NCI-H345 treated with DMSO at 0.1 percent for 48 hours (cell line): ENCODE data around the gene USP40.

Experiments used
- DNase-seq: peaks from one replicate; lab custom pipeline; 2025; ENCODE audit not compliant: unreplicated experiment; lab: John Stamatoyannopoulos, UW

USP40 gene

DNA sequence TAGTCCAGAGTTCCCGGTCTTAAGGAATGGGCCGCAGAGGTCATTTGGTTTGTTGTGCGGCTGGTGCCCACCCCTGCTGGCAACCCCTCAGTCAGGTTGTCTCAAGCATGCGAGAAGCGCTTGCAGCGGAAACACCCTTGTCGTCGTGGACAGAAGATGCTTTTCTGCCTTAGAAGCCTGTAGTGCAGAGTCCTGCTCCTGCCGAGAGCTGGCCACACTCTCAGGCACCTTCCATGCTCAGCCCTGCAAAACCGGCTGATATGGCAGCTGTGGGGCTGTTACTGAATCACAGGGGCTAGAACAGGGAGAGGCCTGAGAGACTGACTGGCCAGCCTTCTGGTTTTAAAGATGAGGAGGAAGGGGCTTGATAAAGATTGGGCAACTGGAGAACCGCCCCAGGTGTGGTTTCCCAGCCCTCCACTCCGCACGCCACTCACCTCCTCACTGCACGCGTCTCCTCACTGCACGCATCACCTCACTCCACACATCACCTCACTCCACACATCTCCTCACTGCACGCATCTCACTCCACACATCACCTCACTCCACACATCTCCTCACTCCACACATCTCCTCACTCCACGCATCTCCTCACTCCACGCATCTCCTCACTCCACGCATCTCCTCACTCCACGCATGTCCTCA, 103.6 kb downstream of the USP40 start:
- DNase-seq: no peak

DNA sequence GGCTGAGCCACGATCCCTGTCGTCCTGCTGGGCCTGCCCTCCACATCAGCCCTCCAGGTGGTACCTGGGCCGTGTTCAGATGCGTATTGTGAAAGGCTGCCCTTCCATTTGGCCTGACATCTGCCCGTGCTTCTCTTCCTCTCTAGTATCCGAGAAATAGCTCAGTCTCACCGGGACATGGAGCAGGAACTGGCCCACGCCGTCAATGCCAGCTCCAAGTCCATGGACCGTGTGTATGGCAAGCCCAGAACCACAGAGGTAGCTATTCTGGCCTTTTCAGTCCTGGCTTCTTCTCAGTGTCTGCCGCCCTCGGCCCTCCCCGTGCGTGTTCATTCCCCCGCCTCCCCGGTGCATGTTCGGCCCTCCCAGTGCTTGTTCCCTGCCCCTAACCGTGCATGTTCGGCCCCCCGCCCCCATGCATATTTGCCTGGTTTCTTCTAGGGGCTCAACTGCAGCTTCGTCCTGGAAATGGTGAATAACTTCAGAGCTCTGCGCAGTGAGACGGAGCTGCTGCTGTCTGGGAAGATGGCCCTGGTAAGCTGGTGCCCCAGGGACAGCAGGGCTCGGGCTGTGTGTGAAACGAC, 104.3 kb downstream of the USP40 start:
- no peak for DNase-seq

DNA sequence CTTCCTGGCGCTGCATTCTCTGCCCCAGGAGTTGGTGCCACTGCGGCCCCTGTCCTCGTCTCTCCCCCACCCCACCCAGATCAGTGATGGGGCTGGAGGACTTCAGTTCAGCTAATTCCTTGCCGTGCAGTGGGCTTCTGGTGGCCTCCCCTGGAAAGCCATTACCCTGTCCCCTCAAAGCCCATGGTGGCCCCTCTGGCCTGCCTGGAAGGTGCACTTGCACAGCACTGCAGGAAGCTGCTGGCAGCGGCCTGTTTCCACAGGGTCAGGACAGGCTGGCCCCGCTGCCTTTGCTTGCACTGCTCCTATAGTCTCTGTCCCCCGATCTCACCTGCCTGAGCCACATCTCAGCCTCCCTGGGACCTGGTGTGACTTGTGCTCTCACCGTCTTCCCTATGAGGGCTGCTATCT, 105.1 kb downstream of the USP40 start:
- DNase-seq: no peak

DNA sequence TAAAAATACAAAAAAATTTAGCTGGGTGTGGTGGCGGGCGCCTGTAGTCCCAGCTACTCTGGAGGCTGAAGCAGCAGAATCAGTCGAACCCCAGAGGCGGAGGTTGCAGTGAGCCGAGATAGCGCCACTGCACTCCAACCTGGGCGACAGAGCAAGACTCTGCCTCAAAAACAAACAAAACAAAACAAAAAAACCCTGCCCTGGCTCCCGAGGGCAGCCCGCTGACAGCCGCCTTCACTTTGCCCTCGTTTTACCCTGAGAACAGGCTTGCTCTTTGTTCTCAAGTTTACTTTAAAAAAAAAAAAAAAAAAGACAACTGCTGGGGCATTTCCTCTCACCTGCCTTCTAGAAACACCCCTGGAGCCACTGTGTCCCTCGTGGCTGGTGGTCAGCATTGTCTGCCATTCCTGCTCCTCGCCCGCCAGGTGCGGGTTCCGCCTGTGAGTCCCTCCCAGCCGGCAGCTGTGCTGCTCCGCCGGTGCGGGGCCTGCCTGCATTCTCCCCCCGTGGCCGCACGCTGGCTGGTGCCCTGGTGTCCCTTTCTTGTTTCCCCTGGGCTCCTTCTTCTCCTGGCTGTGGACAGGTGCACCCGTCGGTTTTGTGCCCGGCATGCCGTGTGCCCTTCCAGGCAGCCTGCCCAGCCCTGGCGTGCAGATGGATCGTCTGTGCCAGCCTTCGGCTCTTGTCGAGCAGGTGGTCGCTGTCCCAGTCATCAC, 105.7 kb downstream of the USP40 start:
- DNase-seq: peak; percentile 84

DNA sequence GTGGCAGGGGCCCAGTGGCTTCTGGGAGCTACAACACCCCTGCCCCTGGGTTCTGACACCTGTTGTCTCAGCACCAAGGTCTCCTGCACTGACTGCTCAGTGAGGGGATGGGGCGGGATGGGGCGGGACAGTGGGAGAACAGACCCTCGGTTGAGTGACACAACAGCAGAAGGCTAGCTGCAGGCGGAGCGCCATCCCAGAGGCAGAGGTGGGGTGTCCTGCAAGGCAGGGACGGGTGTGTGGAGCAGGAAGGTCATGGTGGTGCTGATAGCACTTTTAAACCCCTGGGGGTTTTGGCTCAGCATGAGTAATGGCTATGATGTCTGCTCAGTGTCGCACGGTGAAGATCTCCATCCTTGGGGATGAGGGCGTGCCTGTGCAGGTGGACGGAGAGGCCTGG, 107.2 kb downstream of the USP40 start:
- no peak for DNase-seq

DNA sequence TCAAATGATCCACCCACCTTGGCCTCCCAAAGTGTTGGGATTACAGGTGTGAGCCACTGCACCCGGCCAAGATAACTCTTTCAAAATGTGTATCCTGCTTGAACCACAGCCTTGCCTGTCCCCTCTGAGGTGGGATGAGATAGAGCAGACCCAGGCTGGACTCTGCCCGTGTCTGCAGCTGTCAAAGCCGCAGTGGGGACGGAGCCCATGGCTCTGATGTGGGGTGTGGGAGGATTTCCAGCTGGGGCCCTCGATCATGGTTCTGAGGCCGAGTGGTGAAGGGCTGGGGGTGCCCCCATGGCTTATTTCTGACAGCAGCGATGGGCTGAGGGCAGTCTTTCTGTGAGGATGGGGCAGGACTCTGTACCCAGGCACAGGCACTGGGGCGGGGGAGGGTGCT, 107.8 kb downstream of the USP40 start:
- DNase-seq: no peak

DNA sequence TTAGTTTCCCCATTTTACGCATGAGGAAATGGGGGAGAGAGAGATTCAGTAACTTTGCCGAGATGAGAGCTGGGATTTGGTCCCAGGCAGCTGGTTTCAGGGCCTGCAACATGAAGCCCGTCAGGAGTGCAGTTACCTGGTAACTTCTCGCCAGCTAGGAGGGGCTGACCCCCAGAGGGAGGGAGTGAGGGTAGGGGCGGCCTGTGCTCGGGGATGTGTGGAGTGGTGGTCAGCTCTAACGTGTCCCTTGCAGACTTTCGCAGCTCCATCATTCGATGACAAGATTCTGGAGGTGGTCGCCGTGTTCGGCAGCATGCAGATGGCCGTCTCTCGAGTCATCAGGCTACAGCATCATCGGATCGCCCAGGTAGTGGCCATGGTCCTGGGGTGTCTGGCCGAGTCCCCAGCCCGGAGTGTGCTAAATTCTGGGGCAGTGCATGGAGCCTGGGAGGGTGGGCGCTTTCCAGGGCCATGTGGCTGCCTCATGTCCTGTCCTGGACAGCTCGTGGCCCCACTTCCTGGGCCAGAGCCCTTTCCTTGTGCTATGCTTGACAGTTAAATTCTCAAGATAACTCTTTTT, 108.5 kb downstream of the USP40 start:
- DNase-seq: no peak

DNA sequence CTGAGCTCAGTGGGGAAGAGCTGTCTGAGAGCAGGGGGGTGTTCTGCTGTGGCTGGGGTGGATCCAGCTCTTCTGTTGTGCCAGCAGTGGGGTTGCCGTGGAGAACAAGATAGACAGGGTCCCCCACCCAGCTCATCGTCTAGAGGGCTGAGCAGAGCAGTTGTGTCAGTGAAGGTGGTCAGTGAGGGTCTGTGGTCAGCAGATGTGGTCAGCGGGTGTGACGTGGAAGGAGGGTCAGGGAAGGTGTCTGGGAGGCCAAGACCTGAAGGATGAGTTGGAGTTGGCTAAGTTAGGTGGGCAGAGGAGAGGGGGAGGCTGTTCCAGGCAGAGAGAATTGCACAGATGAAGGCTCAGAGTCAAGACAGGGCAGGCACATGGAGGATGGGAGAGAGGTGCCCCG, 109.2 kb downstream of the USP40 start:
- no peak for DNase-seq

DNA sequence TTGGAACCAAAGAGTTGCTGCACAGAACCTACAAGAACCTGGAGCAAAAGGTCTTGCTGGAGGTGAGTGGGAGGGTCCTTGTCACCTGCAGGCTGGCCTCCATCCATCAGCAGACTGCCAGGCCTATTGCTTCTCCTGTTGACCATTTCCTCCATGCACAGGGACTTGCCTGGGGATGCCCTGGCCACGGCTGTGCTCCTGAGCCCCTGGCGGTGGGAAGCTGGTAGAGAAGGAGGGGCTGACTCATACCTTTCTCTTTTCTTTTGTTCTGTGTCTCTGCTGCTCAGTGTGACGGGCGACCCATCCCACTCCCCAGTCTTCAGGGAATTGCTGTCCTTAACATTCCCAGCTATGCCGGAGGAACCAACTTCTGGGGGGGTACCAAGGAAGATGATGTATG, 109.6 kb downstream of the USP40 start:
- no peak for DNase-seq

DNA sequence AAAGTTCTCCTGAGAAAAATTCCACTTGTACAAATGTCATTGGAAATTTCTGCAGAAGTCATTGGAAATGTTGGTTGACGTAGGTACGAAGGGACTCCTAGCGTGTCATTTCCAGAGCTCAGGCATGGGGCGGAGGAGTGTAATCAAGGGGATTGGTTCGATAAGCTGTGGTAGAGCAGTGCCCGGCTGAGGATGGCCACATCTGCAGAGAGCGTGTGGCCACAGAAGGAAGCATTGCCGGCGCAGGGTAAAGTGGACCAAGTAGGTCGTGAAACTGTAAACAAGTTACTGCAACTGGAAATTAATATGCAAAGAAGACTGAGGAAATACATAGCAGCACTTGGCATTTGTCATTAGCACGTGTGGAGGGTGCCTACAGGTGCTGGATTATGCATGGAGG, 110.5 kb downstream of the USP40 start:
- DNase-seq: no peak

DNA sequence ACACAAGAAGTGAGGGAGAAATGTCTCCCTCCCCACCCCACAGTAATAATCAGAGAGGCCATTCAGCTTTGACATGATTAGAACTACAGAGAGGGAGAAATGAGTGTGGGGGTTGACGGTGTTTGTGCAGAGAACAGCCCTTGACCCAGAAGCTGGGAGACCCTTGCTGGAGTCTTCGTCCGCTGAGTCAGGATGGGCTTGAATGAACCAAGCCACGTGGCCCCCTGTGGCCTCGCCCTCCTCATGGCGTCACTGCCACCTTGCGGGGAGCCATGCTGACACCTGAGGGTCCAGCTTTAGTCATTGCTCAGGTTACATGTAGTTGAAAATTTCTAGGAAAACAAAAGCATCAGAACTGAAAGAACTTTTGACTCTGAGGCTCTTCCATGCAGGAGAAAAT, 111.1 kb downstream of the USP40 start:
- no peak for DNase-seq

DNA sequence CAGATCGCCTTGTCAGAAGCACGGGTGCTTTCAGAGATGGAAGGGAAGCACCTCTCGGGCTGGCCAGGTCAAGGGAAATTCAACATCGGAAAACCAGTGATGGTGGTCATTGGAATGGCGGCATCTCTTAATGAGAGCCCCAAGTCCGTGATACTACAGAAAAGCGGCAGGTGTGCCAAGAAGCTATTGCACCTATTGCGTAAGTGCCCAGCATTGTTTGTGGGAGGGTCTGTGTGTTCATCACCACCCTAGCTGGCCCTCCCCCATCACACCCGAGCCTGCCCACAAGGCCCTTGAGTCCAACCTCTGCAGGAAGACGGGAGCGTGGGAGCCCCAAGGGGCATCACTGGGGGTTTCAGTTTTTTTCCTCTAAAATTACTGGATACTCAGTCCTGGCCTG, 111.6 kb downstream of the USP40 start:
- no peak for DNase-seq

DNA sequence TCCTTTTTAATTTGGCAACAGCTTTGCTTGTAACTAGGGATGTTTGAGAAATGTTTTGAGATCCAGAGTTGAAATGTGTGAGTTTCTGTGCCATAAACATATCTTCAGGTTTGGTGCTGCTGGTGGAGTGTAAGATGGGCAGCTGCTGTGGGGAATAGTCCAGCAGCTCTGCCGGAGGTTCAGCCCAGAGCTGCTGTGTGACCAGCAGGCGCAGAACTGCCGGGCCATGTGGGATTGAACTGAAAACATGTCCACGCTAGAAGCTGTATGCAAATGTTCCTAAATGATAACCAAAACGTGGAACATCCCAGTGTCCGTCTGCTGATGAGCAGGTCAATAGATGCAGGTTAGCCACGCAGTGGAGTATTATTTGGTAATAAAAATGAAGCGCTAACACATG, 112.7 kb downstream of the USP40 start:
- DNase-seq: no peak

DNA sequence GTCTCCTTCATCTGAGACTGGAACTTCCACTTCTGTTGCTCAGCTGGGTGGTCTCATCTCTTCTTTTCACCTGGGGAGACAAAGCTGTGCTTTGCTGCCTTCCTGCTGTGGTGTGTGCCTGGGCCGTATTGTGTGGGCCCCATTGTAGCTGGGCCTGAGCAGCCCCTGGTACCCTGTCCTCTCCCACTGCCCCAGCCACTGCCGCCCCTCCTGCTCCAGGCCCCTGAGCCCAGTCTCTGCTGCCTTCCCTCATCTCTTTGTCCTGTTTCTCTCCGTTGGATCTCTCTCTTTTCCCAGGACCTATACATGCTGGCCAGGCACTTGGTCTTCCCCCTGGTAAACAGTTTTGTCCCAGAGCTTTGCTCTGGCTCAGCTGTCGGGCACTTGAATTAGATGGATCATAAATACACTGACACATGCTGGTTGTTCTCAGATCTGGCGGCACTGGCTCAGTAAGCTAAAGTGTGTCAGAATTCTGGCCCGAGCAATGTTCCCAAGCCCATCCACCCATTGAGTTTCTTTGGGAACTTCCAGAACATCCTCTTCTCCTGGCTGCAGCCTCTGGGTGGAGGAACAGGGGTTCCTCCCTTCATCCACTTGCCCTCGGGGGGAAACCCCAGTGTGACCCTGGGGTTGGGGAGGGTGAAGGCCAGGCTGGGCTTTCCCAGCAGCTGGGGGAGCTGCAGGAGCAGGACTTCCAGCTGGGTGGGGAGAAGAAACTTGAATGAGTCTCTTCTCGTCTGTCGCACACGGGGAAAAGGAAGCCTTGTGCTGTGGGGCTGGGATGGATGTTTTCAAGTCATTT, 113.3 kb downstream of the USP40 start:
- DNase-seq: no peak

DNA sequence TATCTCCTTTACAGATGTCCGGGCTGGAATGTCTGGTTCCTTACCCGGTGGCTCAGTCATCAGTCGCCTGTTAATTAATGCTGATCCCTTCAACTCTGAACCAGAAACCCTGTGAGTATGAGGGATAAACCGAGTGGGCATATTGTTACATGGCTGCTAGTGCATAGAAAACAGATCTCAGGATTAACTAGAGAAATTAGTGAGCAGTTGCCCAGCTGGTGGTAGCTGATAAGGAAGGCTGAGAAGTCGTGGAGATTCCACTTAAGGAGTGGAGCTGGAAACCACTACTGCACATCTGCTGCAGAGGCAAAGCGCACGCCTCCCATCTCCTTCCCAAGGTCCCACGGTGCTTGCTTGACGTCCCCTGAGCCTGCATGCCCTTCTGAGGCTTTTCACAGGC, 114.6 kb downstream of the USP40 start:
- no peak for DNase-seq

DNA sequence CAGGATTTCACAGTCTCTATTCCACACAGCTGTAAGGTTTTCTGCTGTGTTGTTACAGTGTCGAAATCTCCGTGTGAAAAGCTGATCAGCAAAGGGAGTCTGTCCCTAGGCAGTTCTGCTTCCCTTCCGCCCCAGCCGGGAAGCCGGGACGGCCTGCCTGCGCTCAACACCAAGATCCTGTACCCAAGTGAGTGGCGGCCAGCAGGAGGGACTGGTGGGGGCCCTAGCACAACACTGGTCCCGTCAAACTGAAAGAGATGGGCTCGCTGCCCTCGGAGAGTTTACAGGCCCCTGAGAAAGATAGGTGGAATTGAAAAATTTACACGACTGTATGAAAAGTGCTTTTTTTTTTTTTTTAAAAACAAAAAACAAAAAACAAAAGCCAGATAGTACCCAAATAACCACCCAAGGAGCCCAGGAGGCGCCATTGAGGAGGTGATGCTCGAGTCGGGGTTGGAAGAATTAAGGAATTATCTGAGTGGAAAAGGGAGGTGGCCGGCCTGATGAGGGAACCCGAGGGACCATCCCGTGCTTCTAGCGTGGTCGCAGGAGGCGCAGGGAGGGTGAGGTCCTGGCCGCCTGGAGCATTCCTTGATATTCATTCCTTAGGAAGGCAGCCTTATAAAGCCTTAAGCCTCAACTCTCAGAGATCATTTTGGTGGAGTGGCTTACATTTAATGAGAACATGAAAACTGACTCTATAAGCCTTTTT, 115.6 kb downstream of the USP40 start:
- DNase-seq: no peak

DNA sequence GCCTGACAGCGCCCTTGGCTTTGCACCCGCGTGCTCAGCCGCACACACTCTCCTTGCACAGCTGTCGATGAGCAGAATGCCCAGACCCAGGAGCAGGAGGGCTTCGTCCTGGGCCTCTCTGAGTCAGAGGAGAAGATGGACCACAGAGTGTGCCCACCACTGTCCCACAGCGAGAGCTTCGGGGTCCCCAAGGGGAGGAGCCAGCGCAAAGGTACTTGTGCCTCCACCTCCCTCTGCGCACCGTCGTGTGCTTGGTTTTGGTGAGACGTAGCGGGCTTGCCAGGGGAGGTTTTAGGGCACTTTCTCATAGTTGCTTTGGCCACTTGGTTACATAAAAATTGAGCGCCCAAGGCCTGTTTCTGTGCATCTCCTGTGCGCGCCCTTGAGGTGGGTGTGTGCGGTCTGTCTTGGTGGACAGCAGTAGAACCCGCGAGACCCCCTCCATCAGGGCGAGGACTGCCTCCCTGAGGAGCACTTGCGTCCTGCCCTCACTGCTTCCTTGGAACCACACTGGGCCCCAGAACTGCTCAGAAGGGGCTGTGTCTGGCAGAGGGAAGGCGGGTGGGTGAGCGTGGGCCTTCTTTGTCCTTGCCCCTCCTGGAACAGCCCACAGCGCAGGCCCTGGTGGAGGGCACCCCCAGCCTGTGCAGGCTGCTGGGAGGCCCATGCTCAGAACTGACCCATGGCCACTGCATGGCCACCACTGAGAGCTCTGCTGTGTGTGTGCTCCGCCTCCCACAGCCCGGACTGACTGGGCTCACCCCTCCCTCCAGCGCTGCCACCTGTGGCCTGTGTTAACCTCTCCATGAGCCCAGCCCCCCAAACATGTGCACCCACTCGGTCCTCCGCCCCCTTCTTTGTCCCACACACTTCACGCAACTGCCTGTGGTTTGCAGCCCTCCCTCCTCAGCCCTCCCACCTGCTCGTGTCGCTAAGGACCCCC, 116.4 kb downstream of the USP40 start:
- DNase-seq: no peak

DNA sequence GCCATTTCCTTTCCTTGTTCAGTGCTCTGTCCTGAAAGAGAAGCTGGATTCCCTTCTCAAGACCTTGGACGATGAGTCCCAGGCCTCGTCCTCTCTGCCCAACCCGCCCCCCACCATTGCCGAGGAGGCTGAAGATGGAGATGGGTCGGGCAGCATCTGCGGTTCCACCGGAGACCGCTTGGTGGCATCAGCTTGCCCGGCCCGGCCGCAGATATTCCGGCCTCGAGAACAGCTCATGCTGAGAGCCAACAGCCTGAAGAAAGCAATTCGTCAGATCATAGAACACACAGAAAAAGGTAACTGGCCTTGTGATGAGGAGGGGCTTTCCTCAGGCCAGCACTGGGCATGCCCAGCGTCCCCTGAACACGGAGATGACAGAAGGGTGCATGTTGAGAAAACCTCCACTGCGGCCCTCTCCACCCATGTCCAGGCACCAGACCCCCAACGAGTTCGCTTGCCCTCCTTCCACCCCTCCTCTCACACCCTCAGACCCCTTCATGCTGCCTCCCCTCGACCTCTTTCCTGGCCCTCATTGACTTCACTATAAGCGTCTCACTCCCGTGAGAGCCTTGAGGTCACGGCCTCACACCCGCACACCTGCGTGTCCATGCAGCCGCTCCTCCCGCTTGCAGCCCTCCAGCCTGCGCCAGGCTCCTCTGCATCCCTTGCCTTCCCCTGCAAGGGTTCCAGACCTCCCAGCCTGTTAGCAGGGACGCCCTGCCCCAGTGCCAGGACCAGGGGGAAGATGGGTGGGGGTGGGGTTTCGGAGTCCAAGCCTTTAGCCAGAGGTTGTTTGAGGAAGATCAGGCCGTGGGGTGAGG, 117.3 kb downstream of the USP40 start:
- DNase-seq: no peak

DNA sequence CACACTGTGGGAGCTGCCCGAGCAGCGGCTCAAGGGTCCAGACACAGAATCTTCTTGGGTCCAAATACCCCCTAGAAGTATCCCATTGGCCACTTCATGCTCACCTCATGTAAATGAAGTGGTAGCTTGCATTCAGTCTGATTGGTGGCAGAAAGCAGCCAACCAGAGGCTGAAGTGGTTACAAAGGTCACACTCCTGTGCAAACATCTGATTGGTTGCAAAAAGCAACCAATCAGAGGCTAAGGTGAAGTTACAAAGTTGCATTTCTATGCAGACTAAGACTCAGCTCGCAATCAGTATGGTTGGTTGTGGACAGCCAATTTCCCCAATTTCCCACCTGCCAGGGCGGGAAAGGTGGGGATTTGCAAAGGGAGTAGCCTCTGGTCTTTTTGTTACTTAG, 118.0 kb downstream of the USP40 start:
- DNase-seq: no peak
